Measurements from ENCODE around the gene DHX40. TPM values are rescaled to one million over a fixed set of nuclear protein-coding genes. Genes with fewer than 3 reads are reported as not detected.

The DHX40 gene, protein sequence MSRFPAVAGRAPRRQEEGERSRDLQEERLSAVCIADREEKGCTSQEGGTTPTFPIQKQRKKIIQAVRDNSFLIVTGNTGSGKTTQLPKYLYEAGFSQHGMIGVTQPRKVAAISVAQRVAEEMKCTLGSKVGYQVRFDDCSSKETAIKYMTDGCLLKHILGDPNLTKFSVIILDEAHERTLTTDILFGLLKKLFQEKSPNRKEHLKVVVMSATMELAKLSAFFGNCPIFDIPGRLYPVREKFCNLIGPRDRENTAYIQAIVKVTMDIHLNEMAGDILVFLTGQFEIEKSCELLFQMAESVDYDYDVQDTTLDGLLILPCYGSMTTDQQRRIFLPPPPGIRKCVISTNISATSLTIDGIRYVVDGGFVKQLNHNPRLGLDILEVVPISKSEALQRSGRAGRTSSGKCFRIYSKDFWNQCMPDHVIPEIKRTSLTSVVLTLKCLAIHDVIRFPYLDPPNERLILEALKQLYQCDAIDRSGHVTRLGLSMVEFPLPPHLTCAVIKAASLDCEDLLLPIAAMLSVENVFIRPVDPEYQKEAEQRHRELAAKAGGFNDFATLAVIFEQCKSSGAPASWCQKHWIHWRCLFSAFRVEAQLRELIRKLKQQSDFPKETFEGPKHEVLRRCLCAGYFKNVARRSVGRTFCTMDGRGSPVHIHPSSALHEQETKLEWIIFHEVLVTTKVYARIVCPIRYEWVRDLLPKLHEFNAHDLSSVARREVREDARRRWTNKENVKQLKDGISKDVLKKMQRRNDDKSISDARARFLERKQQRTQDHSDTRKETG
- 10 to 100 TPM; 33.0 to 68.9 (median 47.7) TPM for total RNA-seq

DNA sequence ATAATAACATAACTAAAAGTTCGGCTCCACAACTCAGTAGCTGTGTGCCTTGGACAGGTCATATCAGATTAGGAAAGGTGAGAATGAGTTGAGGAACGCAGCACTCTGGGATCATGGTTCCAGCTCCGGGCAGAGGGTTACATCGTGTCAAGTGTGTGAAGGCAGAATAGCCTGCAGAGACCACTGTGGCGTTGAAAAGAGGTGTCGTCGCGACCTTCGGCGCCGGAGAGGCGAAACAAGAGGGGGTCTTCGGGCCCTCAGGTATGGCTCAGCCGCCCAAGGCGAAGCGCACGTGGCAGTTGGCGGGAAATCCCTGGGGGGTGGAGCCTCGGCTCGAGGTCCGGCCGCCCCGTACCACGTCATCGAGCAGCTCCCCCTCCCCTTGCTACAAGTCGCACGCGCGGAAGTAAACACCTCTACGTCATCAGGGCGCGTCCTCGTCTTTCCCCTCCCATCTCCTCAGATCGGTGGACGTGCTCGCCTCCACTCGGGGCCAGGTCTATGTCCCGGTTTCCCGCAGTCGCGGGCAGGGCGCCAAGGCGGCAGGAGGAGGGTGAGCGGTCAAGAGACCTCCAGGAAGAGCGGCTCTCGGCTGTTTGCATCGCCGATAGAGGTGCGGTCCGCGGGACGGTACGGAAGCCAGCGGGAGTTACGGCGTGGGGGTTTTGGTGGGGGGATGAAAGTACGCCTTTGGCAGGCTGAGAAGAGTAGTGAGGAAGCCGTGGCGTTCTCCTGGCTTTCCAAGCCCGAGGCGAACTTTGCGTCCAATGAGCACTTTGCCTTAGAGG, at the start of gene DHX40:
Gene DHX40 (plus strand): TSS at position 440 of the 788 bp plus-strand sequence. CDS start 62 bp downstream, at position 502.
- no peaks in the 10 kb centered on the region for H3K27me3 ChIP-seq
- peaks cover 0 to 4% of the 10 kb centered on the region in 2 donors for H3K36me3 ChIP-seq
- TF ChIP-seq, protein P1, sequence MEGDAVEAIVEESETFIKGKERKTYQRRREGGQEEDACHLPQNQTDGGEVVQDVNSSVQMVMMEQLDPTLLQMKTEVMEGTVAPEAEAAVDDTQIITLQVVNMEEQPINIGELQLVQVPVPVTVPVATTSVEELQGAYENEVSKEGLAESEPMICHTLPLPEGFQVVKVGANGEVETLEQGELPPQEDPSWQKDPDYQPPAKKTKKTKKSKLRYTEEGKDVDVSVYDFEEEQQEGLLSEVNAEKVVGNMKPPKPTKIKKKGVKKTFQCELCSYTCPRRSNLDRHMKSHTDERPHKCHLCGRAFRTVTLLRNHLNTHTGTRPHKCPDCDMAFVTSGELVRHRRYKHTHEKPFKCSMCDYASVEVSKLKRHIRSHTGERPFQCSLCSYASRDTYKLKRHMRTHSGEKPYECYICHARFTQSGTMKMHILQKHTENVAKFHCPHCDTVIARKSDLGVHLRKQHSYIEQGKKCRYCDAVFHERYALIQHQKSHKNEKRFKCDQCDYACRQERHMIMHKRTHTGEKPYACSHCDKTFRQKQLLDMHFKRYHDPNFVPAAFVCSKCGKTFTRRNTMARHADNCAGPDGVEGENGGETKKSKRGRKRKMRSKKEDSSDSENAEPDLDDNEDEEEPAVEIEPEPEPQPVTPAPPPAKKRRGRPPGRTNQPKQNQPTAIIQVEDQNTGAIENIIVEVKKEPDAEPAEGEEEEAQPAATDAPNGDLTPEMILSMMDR (IDR thresholded peaks at IDR 0.05), result no peak
- TF ChIP-seq POLR2A (IDR thresholded peaks at IDR 0.05) (peak; percentile 40 to 65), POLR2AphosphoS5 (IDR thresholded peaks at IDR 0.05) (peak; percentile 94), EP300 (IDR thresholded peaks at IDR 0.05) (no peak)
- peaks cover 0 to 21% (median 6%) of the 10 kb centered on the region in 3 donors for H3K4me1 ChIP-seq
- H3K9me3 ChIP-seq, result no peaks in the 10 kb centered on the region
- ATAC-seq, result peak; percentile 95
- peak within 1 kb of the TSS; percentile 65 to 78 for H3K4me3 ChIP-seq
- H3K27ac ChIP-seq, result peak within 1 kb of the TSS; percentile 36 to 89 (median 88)
- 6 to 16% methylated on average over 16 to 20 of the region's 62 CpGs for WGBS, 2 donors (ENCODE audit: low coverage in 1 of 2)

DNA sequence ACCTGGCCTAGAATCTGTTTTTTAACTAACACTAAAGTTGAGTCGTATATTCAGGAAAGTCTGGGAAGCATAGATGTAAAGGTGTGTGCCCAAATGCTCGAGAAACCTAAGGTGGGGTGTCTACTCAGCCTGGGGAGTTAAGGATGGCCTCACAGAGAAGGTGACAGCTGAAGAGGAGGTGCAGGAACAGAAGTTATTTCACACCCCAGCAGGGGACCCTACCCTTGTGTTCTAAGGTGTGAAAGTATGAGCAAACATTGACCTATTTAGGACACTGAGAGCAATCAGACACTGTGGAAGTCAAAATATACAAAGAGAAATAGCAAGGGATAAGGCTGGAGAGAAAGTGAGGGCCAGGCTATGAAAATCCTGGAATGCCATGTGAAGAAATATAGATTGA, 49.0 kb upstream of the DHX40 start:
- Histone ChIP-seq H3K27ac (no peak overlapping the region), H3K9me3 (no peaks in the 10 kb centered on the region), H3K4me3 (no peak overlapping the region), H3K27me3 (no peaks in the 10 kb centered on the region), H3K4me1 (peaks cover 0 to 23% (median 4%) of the 10 kb centered on the region in 3 donors), H3K36me3 (no peaks in the 10 kb centered on the region)
- ATAC-seq, result no peak
- TF ChIP-seq, protein P1 (IDR thresholded peaks at IDR 0.05), result no peak
- no peak for TF ChIP-seq POLR2AphosphoS5 (IDR thresholded peaks at IDR 0.05)
- TF ChIP-seq EP300 (IDR thresholded peaks at IDR 0.05), result no peak
- TF ChIP-seq POLR2A (IDR thresholded peaks at IDR 0.05), result no peak
- 65 to 67% methylated on average over 1 to 2 of the region's 2 CpGs for WGBS, 2 donors (ENCODE audit: low coverage in 1 of 2)

DNA sequence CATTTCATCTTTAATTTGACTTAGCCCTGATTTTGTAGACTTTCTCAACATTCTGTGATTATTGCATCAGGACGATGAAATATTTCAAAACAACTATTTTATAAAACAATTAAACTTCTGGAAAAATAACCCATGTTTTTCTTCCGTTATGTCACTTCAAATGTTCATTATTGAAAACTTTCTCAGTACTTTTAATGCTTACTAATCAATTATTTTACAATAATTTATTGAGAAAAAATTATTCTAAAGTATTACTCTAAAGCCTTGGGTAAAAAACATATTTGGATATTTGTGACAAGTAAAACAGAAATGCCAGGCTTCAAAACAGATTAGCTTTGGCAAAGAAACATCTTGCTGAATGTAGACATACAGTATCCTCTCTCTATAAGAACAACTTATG, 46.3 kb upstream of the DHX40 start:
- H3K9me3 ChIP-seq, result no peaks in the 10 kb centered on the region
- no peaks in the 10 kb centered on the region for H3K36me3 ChIP-seq
- no peak for ATAC-seq
- H3K4me1 ChIP-seq, result peaks cover 0 to 19% (median 1%) of the 10 kb centered on the region in 3 donors
- H3K27me3 ChIP-seq, result no peaks in the 10 kb centered on the region
- 88 to 91% methylated on average over 2 of the region's 2 CpGs for WGBS, 2 donors (ENCODE audit: low coverage in 1 of 2)
- H3K4me3 ChIP-seq, result no peak overlapping the region
- H3K27ac ChIP-seq, result no peak overlapping the region
- TF ChIP-seq, protein P1 (IDR thresholded peaks at IDR 0.05), result no peak
- TF ChIP-seq POLR2A (IDR thresholded peaks at IDR 0.05) (no peak), EP300 (IDR thresholded peaks at IDR 0.05) (no peak), POLR2AphosphoS5 (IDR thresholded peaks at IDR 0.05) (no peak)

DNA sequence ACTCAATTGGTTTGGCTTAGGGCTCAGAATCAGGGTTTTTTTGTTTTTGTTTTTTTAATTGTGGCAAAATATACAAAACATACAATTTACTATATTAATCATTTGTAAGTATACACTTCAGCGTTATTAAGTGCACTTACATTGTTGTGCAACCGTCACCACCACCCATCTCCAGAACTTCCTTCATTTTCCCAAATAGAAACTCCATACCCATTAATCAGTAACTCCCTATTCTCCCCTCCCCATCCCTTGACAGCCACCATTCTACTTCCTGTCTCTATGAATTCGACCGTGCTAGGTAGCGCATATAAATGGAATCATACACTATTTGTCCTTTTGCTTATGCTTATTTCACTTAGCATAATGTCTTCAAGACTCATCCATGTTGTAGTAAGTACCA, 45.2 kb upstream of the DHX40 start:
- Histone ChIP-seq H3K27me3 (no peaks in the 10 kb centered on the region), H3K4me1 (peaks cover 0 to 11% (median 0%) of the 10 kb centered on the region in 3 donors), H3K4me3 (no peak overlapping the region), H3K27ac (no peak overlapping the region), H3K9me3 (no peaks in the 10 kb centered on the region), H3K36me3 (no peaks in the 10 kb centered on the region)
- 80 to 88% methylated on average over 5 of the region's 5 CpGs for WGBS, 2 donors (ENCODE audit: low coverage in 1 of 2)
- ATAC-seq, result no peak
- TF ChIP-seq POLR2AphosphoS5 (IDR thresholded peaks at IDR 0.05), result no peak
